ENCODE results near the gene SERTM1. TPM values are rescaled to one million over a fixed set of nuclear protein-coding genes. Genes with fewer than 3 reads are reported as not detected.

Gene SERTM1
- total and polyA plus RNA-seq, 2 donors (not counting 3 experiments of a cell fraction or from before 2014, with no cell fraction given), result 0.06 TPM; not detected in 1

GRCh38 chr13:36717017-36717416 lies 43.2 kb downstream of the SERTM1 start:
- no TSS peak for BruUV-seq (replicated peaks)
- no peak overlapping the region for H3K4me3 ChIP-seq (replicated peaks in 1 of 3; ENCODE audit: insufficient read depth in 1 of 3, low read depth in 1 of 3, low read length in 3 of 3)
- intact Hi-C loops (cut with micrococcal nuclease) (no loop called here), dilution Hi-C loops (cut with MboI; ENCODE audit: extremely low pct_ligation_motif_present, low sequenced_read_pairs) (no loop called here)
- ChIA-PET POLR2A (no interaction called here), CTCF (interaction anchor here (1.6 kb wide), 1 partner anchor 19 kb away, joined by 9 read pairs; no protein-coding TSS in a partner anchor)
- no peaks in the 10 kb centered on the region for H3K9me1 ChIP-seq (replicated peaks; ENCODE audit: control insufficient read depth, extremely low read depth, insufficient read depth, low read length)
- H2AFZ ChIP-seq (ENCODE audit: low read depth, low read length), result no peak overlapping the region
- H3K9me3 ChIP-seq (replicated peaks; ENCODE audit: control insufficient read depth, insufficient read depth, low read length), result no peaks in the 10 kb centered on the region
- no peak overlapping the region for H3K27ac ChIP-seq (ENCODE audit: insufficient read depth, low read depth, low read length)
- no peaks in the 10 kb centered on the region for H3K79me2 ChIP-seq (ENCODE audit: control insufficient read depth, insufficient read depth, low read length)
- no peaks in the 10 kb centered on the region for H4K20me1 ChIP-seq (replicated peaks; ENCODE audit: control insufficient read depth, extremely low read depth, insufficient read depth, low read length)
- H3K9ac ChIP-seq (replicated peaks; ENCODE audit: extremely low read depth, insufficient read depth, low read length), result no peak overlapping the region
- TF ChIP-seq JUN (IDR thresholded peaks at IDR 0.05; ENCODE audit: borderline replicate concordance, insufficient read depth, insufficient read length, low read depth) (no peak), MYC (IDR thresholded peaks at IDR 0.05; ENCODE audit: low read depth, low read length) (no peak), EZH2 (IDR thresholded peaks at IDR 0.05; ENCODE audit: borderline replicate concordance, low read depth, low read length, severe bottlenecking) (no peak), FOS (IDR thresholded peaks at IDR 0.05; ENCODE audit: borderline replicate concordance, insufficient read depth, low read length) (no peak), CTCF (IDR thresholded peaks at IDR 0.05; ENCODE audit: extremely low read depth in 1 of 2, insufficient read depth in 1 of 2, low read depth in 1 of 2, low read length in 2 of 2) (no peak), POLR2A (IDR thresholded peaks at IDR 0.05; ENCODE audit: low read depth, low read length) (no peak)
- peaks cover 3% of the 10 kb centered on the region for H3K4me1 ChIP-seq (ENCODE audit: control insufficient read depth, extremely low read depth, insufficient read depth, low read length)
- DNase-seq (ENCODE audit: low read depth, low spot score) (no peak), FAIRE-seq (no peak)
- H3K36me3 ChIP-seq (ENCODE audit: control insufficient read depth in 2 of 2, extremely low read depth in 1 of 2, insufficient read depth in 2 of 2, low read length in 2 of 2), result no peaks in the 10 kb centered on the region
- H3K4me2 ChIP-seq (ENCODE audit: insufficient read depth, low read length), result no peak overlapping the region
- H3K27me3 ChIP-seq (ENCODE audit: control insufficient read depth in 2 of 2, insufficient read depth in 2 of 2, low read length in 2 of 2), result peaks cover 8 to 14% of the 10 kb centered on the region in 2 experiments

Data from endothelial cell of umbilical vein (primary cell).